GM18951 (cell line): ENCODE data around the gene PTPRJ.

ENCODE experiments used
- POLR2A ChIP-seq: IDR thresholded peaks from 4 replicates; pipeline ENCODE4 v1.6.1; 2011; ENCODE audit warnings: mild to moderate bottlenecking; ENCODE audit not compliant: insufficient read length, insufficient read depth; ENCODE audit errors: extremely low read depth
- in situ Hi-C: fragments of 300-500 bp; cut with MboI; formaldehyde crosslinking; loops from one replicate; pipeline ENCODE4 v1.12.0; 2022; ENCODE audit warnings: low sequenced_read_pairs, mixed read lengths, inconsistent platforms; ENCODE audit not compliant: unreplicated experiment

Gene PTPRJ

GRCh38 chr11:48103621-48104567, 123.5 kb downstream of the PTPRJ start:
- in situ Hi-C loops: no loop called here
- TF ChIP-seq POLR2A: no peak

GRCh38 chr11:48104568-48104924, 124.2 kb downstream of the PTPRJ start:
- in situ Hi-C loops: no loop called here

GRCh38 chr11:48105096-48105990, 125.0 kb downstream of the PTPRJ start:
- in situ Hi-C loops: no loop called here
- TF ChIP-seq POLR2A: no peak

More at GRCh38 chr11:48104568-48104924, 124.2 kb downstream of the PTPRJ start:
- TF ChIP-seq POLR2A: no peak

GRCh38 chr11:48106166-48106565, 125.8 kb downstream of the PTPRJ start:
- in situ Hi-C loops: no loop called here
- no peak for TF ChIP-seq POLR2A

DNA sequence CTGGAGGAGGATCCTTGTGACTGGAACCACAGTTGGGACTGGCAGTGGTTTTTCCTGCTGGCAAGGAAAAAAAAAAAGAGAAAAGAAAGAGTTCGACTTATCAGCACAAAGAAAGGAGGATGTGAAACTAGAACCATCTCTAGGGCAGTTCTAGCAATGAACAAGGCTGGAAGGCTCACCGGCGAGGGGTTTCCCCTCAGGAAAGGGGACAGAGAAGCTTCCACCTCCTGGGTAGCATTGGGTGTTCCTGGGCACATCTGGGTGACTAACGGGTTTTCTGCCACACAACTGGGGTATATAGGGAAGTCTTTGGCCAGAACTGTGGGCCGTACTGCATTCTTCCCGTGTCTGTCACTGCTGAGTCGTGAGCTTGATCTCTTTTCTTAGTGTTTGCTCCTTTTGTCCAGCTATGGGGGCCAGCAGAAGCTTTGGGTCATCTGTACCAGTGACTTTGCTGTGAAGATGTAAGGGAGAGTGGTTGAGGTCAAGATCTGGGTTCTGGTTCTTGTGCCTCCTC, 126.9 kb downstream of the PTPRJ start:
- in situ Hi-C loops: no loop called here
- no peak for TF ChIP-seq POLR2A

GRCh38 chr11:48108231-48109045, 128.1 kb downstream of the PTPRJ start:
- TF ChIP-seq POLR2A: no peak
- in situ Hi-C loops: no loop called here

- TF ChIP-seq POLR2A: no peak
- in situ Hi-C loops: no loop called here
Measured at GRCh38 chr11:48109046-48109666, 128.8 kb downstream of the PTPRJ start.

DNA sequence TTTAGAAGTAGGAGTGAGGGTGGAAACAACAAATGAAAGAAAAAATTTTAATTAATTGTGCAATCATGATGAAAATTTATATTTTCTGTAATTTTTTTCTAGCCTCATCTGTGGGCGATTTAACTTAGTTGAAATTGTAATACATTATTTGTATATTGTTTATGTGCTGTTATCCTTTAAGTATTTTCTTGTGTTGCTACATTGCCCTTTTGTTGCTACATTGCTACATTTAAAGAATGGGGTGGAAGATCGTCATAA, 130.1 kb downstream of the PTPRJ start:
- TF ChIP-seq POLR2A: no peak
- in situ Hi-C loops: loop anchor here (10.0 kb wide), 1 partner anchor 176 kb away; no protein-coding TSS in a partner anchor

GRCh38 chr11:48111891-48112290, 131.5 kb downstream of the PTPRJ start:
- TF ChIP-seq POLR2A: no peak
- in situ Hi-C loops: loop anchor here (10.0 kb wide), 1 partner anchor 177 kb away; no protein-coding TSS in a partner anchor

DNA sequence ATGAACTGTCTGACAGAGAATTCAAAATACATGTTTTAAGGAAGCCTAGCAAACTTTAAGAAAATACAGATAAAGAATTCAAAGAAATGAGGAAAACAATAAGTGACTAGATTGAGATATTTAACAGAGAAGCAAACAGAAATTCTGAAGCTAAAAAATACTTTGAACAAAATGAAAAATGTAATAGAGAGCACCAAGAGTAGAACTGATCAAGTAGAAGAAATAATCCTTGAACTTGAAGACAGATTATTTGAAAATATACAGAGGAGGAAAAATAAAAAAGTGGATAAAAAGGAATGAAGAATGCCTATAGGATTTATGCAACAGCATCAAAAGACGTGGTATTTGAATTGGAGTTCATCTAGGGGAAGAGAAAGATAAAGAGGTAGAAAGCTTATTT, 134.4 kb downstream of the PTPRJ start:
- in situ Hi-C loops: loop anchor here (10.0 kb wide), 1 partner anchor 180 kb away; no protein-coding TSS in a partner anchor

GRCh38 chr11:48116437-48117228, 136.3 kb downstream of the PTPRJ start:
- in situ Hi-C loops: loop anchor here (10.0 kb wide), 1 partner anchor 182 kb away; no protein-coding TSS in a partner anchor
- TF ChIP-seq POLR2A: no peak

More for the DNA sequence above, 134.4 kb downstream of the PTPRJ start:
- TF ChIP-seq POLR2A: no peak
